Activated naive CD8-positive, alpha-beta T cell treated with anti-CD3 and anti-CD28 coated beads for 36 hours (primary cell): Measurements from ENCODE around the gene PEX10. TPM values are rescaled to one million over a fixed set of nuclear protein-coding genes. Genes with fewer than 3 reads are reported as not detected.
A peak's percentile ranks its signal among the peaks of the same experiment; 100 is the strongest.

Experiments
- DNase-seq: peaks from one replicate; pipeline ENCODE4 v3.0.0; 2021
- H3K27ac Mint-ChIP-seq: one replicate; pipeline ENCODE4 v1.8.0; 2022; ENCODE audit warnings: mild to moderate bottlenecking, moderate library complexity, mixed read lengths
- H3K27me3 Mint-ChIP-seq: one replicate; pipeline ENCODE4 v1.8.0; 2022; ENCODE audit warnings: mild to moderate bottlenecking, mixed read lengths
- H3K36me3 Mint-ChIP-seq: one replicate; pipeline ENCODE4 v1.8.0; 2021; ENCODE audit warnings: mild to moderate bottlenecking, mixed read lengths
- H3K4me1 Mint-ChIP-seq: one replicate; pipeline ENCODE4 v1.8.0; 2021; ENCODE audit warnings: mixed read lengths
- H3K4me3 Mint-ChIP-seq: one replicate; pipeline ENCODE4 v1.8.0; 2022; ENCODE audit warnings: mild to moderate bottlenecking, moderate library complexity, mixed read lengths
- H3K9me3 Mint-ChIP-seq: one replicate; pipeline ENCODE4 v1.8.0; 2022; ENCODE audit warnings: mixed read lengths
- total RNA-seq, 2 experiments: library from RNA; stranded (reverse); gene quantifications; one replicate each; pipeline ENCODE4 v1.2.3, GENCODE V29; 2021

Gene PEX10
- total RNA-seq, 2 experiments from 2014 or later = 21.5 to 23.7 TPM

- no peaks in the 10 kb centered on the region for H3K36me3 Mint-ChIP-seq
- no peaks in the 10 kb centered on the region for H3K9me3 Mint-ChIP-seq
- no peak overlapping the region for H3K27ac Mint-ChIP-seq
- H3K27me3 Mint-ChIP-seq = no peaks in the 10 kb centered on the region
- peaks cover 18% of the 10 kb centered on the region for H3K4me1 Mint-ChIP-seq
- no peak for DNase-seq
- no peak overlapping the region for H3K4me3 Mint-ChIP-seq
Measured at GRCh38 chr1:2419416-2419815, 7.1 kb upstream of the PEX10 start.

- Mint-ChIP-seq H3K36me3 (peaks cover 4% of the 10 kb centered on the region), H3K27me3 (no peaks in the 10 kb centered on the region), H3K27ac (no peak overlapping the region), H3K9me3 (no peaks in the 10 kb centered on the region), H3K4me1 (peaks cover 23% of the 10 kb centered on the region), H3K4me3 (no peak overlapping the region)
- no peak for DNase-seq
Measured at GRCh38 chr1:2418791-2419320, 6.5 kb upstream of the PEX10 start.

- Mint-ChIP-seq H3K4me1 (peaks cover 24% of the 10 kb centered on the region), H3K4me3 (no peak overlapping the region), H3K27me3 (no peaks in the 10 kb centered on the region), H3K27ac (no peak overlapping the region), H3K9me3 (no peaks in the 10 kb centered on the region), H3K36me3 (peaks cover 4% of the 10 kb centered on the region)
- DNase-seq = no peak
Measured at GRCh38 chr1:2417833-2418225, 5.5 kb upstream of the PEX10 start.

GRCh38 chr1:2417083-2417832 is 4.9 kb upstream of the PEX10 start:
- Mint-ChIP-seq H3K36me3 (peaks cover 4% of the 10 kb centered on the region), H3K4me1 (peaks cover 24% of the 10 kb centered on the region), H3K4me3 (peak overlapping the region; percentile 83), H3K27ac (peak overlapping the region; percentile 52), H3K27me3 (no peaks in the 10 kb centered on the region), H3K9me3 (no peaks in the 10 kb centered on the region)
- no peak for DNase-seq

- no peaks in the 10 kb centered on the region for H3K27me3 Mint-ChIP-seq
- H3K4me1 Mint-ChIP-seq = peaks cover 25% of the 10 kb centered on the region
- no peaks in the 10 kb centered on the region for H3K9me3 Mint-ChIP-seq
- peak overlapping the region; percentile 83 for H3K4me3 Mint-ChIP-seq
- peak; percentile 39 for DNase-seq
- H3K36me3 Mint-ChIP-seq = peaks cover 4% of the 10 kb centered on the region
- H3K27ac Mint-ChIP-seq = peak overlapping the region; percentile 52
Measured at GRCh38 chr1:2416403-2416802, 4.0 kb upstream of the PEX10 start.

- peak; percentile 62 for DNase-seq
- H3K4me1 Mint-ChIP-seq = peaks cover 28% of the 10 kb centered on the region
- H3K27ac Mint-ChIP-seq = peak overlapping the region; percentile 89
- no peaks in the 10 kb centered on the region for H3K27me3 Mint-ChIP-seq
- H3K9me3 Mint-ChIP-seq = no peaks in the 10 kb centered on the region
- H3K4me3 Mint-ChIP-seq = peak overlapping the region; percentile 83
- peaks cover 4% of the 10 kb centered on the region for H3K36me3 Mint-ChIP-seq
Measured at GRCh38 chr1:2415801-2416208, 3.4 kb upstream of the PEX10 start.

- Mint-ChIP-seq H3K27me3 (no peaks in the 10 kb centered on the region), H3K4me3 (peak overlapping the region; percentile 83), H3K9me3 (no peaks in the 10 kb centered on the region), H3K27ac (peak overlapping the region; percentile 89), H3K36me3 (peaks cover 7% of the 10 kb centered on the region), H3K4me1 (peaks cover 32% of the 10 kb centered on the region)
- DNase-seq = no peak
Measured at GRCh38 chr1:2415337-2415736, 3.0 kb upstream of the PEX10 start.

GRCh38 chr1:2414297-2414958 is 2.1 kb upstream of the PEX10 start:
- Mint-ChIP-seq H3K4me3 (peak overlapping the region; percentile 89), H3K36me3 (peaks cover 8% of the 10 kb centered on the region), H3K27ac (peak overlapping the region; percentile 89), H3K27me3 (no peaks in the 10 kb centered on the region), H3K4me1 (peaks cover 32% of the 10 kb centered on the region), H3K9me3 (no peaks in the 10 kb centered on the region)
- peak; percentile 82 for DNase-seq

- peak overlapping the region; percentile 89 for H3K4me3 Mint-ChIP-seq
- peaks cover 32% of the 10 kb centered on the region for H3K4me1 Mint-ChIP-seq
- H3K27ac Mint-ChIP-seq = peak overlapping the region; percentile 89
- DNase-seq = peak; percentile 42
- peaks cover 11% of the 10 kb centered on the region for H3K36me3 Mint-ChIP-seq
- H3K9me3 Mint-ChIP-seq = no peaks in the 10 kb centered on the region
- no peaks in the 10 kb centered on the region for H3K27me3 Mint-ChIP-seq
Measured at GRCh38 chr1:2413495-2414296, 1.3 kb upstream of the PEX10 start.

GRCh38 chr1:2412773-2413494 is 570 bp upstream of the PEX10 start:
- no peaks in the 10 kb centered on the region for H3K9me3 Mint-ChIP-seq
- no peak for DNase-seq
- H3K27me3 Mint-ChIP-seq = no peaks in the 10 kb centered on the region
- H3K4me1 Mint-ChIP-seq = peaks cover 32% of the 10 kb centered on the region
- peak overlapping the region; percentile 89 for H3K4me3 Mint-ChIP-seq
- H3K27ac Mint-ChIP-seq = peak overlapping the region; percentile 89
- peaks cover 11% of the 10 kb centered on the region for H3K36me3 Mint-ChIP-seq

GRCh38 chr1:2411801-2412394 is 466 bp downstream of the PEX10 start:
- Mint-ChIP-seq H3K27me3 (no peaks in the 10 kb centered on the region), H3K4me3 (peak overlapping the region; percentile 89), H3K4me1 (peaks cover 30% of the 10 kb centered on the region), H3K27ac (peak overlapping the region; percentile 82), H3K9me3 (no peaks in the 10 kb centered on the region), H3K36me3 (peaks cover 12% of the 10 kb centered on the region)
- DNase-seq = no peak

- H3K4me1 Mint-ChIP-seq = peaks cover 19% of the 10 kb centered on the region
- no peak overlapping the region for H3K27ac Mint-ChIP-seq
- H3K36me3 Mint-ChIP-seq = peaks cover 13% of the 10 kb centered on the region
- no peaks in the 10 kb centered on the region for H3K9me3 Mint-ChIP-seq
- H3K27me3 Mint-ChIP-seq = no peaks in the 10 kb centered on the region
- no peak for DNase-seq
- H3K4me3 Mint-ChIP-seq = no peak overlapping the region
Measured at GRCh38 chr1:2409745-2410144, 2.6 kb downstream of the PEX10 start.

- Mint-ChIP-seq H3K27ac (peak overlapping the region; percentile 48), H3K4me3 (no peak overlapping the region), H3K36me3 (peaks cover 9% of the 10 kb centered on the region), H3K4me1 (peaks cover 10% of the 10 kb centered on the region), H3K27me3 (no peaks in the 10 kb centered on the region), H3K9me3 (no peaks in the 10 kb centered on the region)
- DNase-seq = no peak
Measured at GRCh38 chr1:2408859-2409276, 3.5 kb downstream of the PEX10 start.

GRCh38 chr1:2408456-2408855 is 3.9 kb downstream of the PEX10 start:
- H3K36me3 Mint-ChIP-seq = peaks cover 9% of the 10 kb centered on the region
- no peak for DNase-seq
- H3K4me3 Mint-ChIP-seq = no peak overlapping the region
- H3K9me3 Mint-ChIP-seq = no peaks in the 10 kb centered on the region
- no peak overlapping the region for H3K27ac Mint-ChIP-seq
- H3K4me1 Mint-ChIP-seq = peaks cover 9% of the 10 kb centered on the region
- H3K27me3 Mint-ChIP-seq = no peaks in the 10 kb centered on the region
